MM.1S (cell line): ENCODE measurements around the gene MATN1.

Source experiments
- DNase-seq: peaks from one replicate; pipeline ENCODE4 v3.0.0-alpha.2; 2015
- H2AFZ ChIP-seq: fragments of 300-600 bp; sonication (generic); 2 replicates; pipeline ENCODE4 v1.6.0; 2016; ENCODE audit warnings: antibody characterized with exemption, low read length
- H3F3A ChIP-seq: fragments of 300-600 bp; sonication (generic); 2 replicates; pipeline ENCODE4 v1.6.1; 2016; ENCODE audit warnings: mild to moderate bottlenecking, antibody characterized with exemption, low read length, moderate library complexity, mixed read lengths; ENCODE audit not compliant: insufficient read depth
- H3K27ac ChIP-seq: fragments of 300-600 bp; sonication (generic); 2 replicates; pipeline ENCODE4 v1.5.1; 2016; ENCODE audit warnings: mild to moderate bottlenecking, low read length
- H3K27me3 ChIP-seq: fragments of 300-600 bp; sonication (generic); replicated peaks from 2 replicates; pipeline ENCODE4 v1.6.0; 2016; ENCODE audit warnings: low read length; ENCODE audit not compliant: insufficient read depth
- H3K36me3 ChIP-seq: fragments of 300-600 bp; sonication (generic); replicated peaks from 2 replicates; pipeline ENCODE4 v1.6.1; 2016; ENCODE audit warnings: mild to moderate bottlenecking, low read length, mixed read lengths; ENCODE audit not compliant: insufficient read depth
- H3K4me1 ChIP-seq: fragments of 300-600 bp; sonication (generic); 2 replicates; pipeline ENCODE4 v1.6.1; 2016; ENCODE audit warnings: low read length, mixed read lengths
- H3K4me2 ChIP-seq: fragments of 300-600 bp; sonication (generic); 2 replicates; pipeline ENCODE4 v1.6.0; 2016; ENCODE audit warnings: low read depth, low read length
- H3K4me3 ChIP-seq: fragments of 300-600 bp; sonication (generic); 2 replicates; pipeline ENCODE4 v1.5.1; 2016; ENCODE audit warnings: low read length, mixed read lengths
- H3K79me2 ChIP-seq: fragments of 300-600 bp; sonication (generic); 2 replicates; pipeline ENCODE4 v1.6.1; 2016; ENCODE audit warnings: mixed run types, low read length, mixed read lengths
- H3K9ac ChIP-seq: fragments of 300-600 bp; sonication (generic); 2 replicates; pipeline ENCODE4 v1.6.1; 2016; ENCODE audit warnings: low read length, mixed read lengths
- H3K9me2 ChIP-seq: fragments of 300-600 bp; sonication (generic); replicated peaks from 2 replicates; pipeline ENCODE4 v1.6.1; 2016; ENCODE audit warnings: mild to moderate bottlenecking, low read length, mixed read lengths; ENCODE audit not compliant: insufficient read depth
- H3K9me3 ChIP-seq: fragments of 300-600 bp; sonication (generic); replicated peaks from 2 replicates; pipeline ENCODE4 v1.6.1; 2016; ENCODE audit warnings: mild to moderate bottlenecking, low read length, mixed read lengths; ENCODE audit not compliant: insufficient read depth
- H4K20me1 ChIP-seq: fragments of 300-600 bp; sonication (generic); 2 replicates; pipeline ENCODE4 v1.6.1; 2016; ENCODE audit warnings: mild to moderate bottlenecking, low read length, moderate library complexity, mixed read lengths; ENCODE audit not compliant: insufficient read depth
- CTCF ChIP-seq: fragments of 300-600 bp; sonication (generic); IDR thresholded peaks from 2 replicates; pipeline ENCODE4 v1.5.1; 2016; ENCODE audit warnings: antibody characterized with exemption, low read length, mixed read lengths
- EZH2 ChIP-seq: fragments of 300-600 bp; sonication (generic); optimal IDR thresholded peaks from 2 replicates; pipeline ENCODE3; 2017; ENCODE audit warnings: low read depth, mild to moderate bottlenecking, antibody characterized with exemption, low read length, mixed read lengths
- EZH2phosphoT487 ChIP-seq: fragments of 300-600 bp; sonication (generic); IDR thresholded peaks from 2 replicates; pipeline ENCODE4 v1.6.1; 2018; ENCODE audit warnings: antibody characterized with exemption, low read length

The MATN1 gene

DNA sequence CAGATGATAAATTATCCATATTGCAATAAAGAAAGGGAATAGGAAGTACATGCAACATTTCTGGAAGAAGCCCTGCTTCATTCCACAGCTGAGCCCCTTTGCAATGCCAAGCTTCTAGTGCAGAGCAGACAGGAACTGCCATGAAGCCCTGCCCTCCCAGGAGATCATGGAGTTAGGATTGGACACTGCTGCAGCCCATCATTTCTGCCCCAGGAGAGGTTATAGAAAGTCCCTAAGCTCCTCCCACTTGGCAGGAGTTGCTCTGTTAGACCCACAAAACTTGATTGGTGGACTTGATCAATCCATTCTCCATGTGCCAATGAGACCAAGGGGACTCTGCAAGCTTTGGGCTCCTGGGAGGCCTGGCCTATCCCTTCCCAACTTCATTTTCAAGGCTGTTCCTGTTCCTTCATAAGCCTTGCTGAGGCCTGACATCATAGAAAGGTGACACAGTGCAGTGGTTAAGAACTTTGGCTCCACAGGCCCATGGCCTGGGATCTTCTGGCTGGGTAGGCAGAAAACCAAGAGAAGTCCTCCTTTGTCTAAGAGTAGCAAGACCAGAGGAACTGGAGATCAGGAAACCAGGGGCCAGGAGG is 35.5 kb upstream of the MATN1 start:
- no peaks in the 10 kb centered on the region for H3K9me2 ChIP-seq
- H3K27ac ChIP-seq: peak overlapping the region; percentile 25; the same call in 1 of the 2 replicates
- TF ChIP-seq EZH2phosphoT487 (no peak), EZH2 (no peak), CTCF (no peak)
- no peak overlapping the region for H3K4me3 ChIP-seq
- H3K4me1 ChIP-seq: peaks cover 61% of the 10 kb centered on the region
- 0 out of 2 replicates have a peak overlapping the region, but pooled peaks have one; percentile 90 for H3K9ac ChIP-seq
- DNase-seq: peak; percentile 68
- no peaks in the 10 kb centered on the region for H3K27me3 ChIP-seq
- no peaks in the 10 kb centered on the region for H4K20me1 ChIP-seq
- no peak overlapping the region for H2AFZ ChIP-seq
- no peaks in the 10 kb centered on the region; the same call in 1 of the 2 replicates for H3K36me3 ChIP-seq
- peak overlapping the region; percentile 94; the same call in 1 of the 2 replicates for H3K4me2 ChIP-seq
- peaks cover 54% of the 10 kb centered on the region for H3F3A ChIP-seq
- no peaks in the 10 kb centered on the region for H3K9me3 ChIP-seq
- H3K79me2 ChIP-seq: peaks cover 48% of the 10 kb centered on the region

GRCh38 chr1:30758121-30758688 is 34.8 kb upstream of the MATN1 start:
- Histone ChIP-seq H3K9ac (peak overlapping the region; percentile 90), H3K36me3 (no peaks in the 10 kb centered on the region; the same call in 1 of the 2 replicates), H3K27me3 (no peaks in the 10 kb centered on the region), H3K4me1 (peaks cover 63% of the 10 kb centered on the region), H3K27ac (peak overlapping the region; percentile 98), H3K4me3 (peak overlapping the region; percentile 77), H3K9me2 (no peaks in the 10 kb centered on the region), H3K4me2 (peak overlapping the region; percentile 94), H3K9me3 (no peaks in the 10 kb centered on the region), H2AFZ (peak overlapping the region; percentile 39; the same call in 1 of the 2 replicates), H4K20me1 (no peaks in the 10 kb centered on the region), H3K79me2 (peaks cover 55% of the 10 kb centered on the region), H3F3A (peaks cover 61% of the 10 kb centered on the region)
- TF ChIP-seq CTCF (no peak), EZH2phosphoT487 (no peak), EZH2 (no peak)
- no peak for DNase-seq

DNA sequence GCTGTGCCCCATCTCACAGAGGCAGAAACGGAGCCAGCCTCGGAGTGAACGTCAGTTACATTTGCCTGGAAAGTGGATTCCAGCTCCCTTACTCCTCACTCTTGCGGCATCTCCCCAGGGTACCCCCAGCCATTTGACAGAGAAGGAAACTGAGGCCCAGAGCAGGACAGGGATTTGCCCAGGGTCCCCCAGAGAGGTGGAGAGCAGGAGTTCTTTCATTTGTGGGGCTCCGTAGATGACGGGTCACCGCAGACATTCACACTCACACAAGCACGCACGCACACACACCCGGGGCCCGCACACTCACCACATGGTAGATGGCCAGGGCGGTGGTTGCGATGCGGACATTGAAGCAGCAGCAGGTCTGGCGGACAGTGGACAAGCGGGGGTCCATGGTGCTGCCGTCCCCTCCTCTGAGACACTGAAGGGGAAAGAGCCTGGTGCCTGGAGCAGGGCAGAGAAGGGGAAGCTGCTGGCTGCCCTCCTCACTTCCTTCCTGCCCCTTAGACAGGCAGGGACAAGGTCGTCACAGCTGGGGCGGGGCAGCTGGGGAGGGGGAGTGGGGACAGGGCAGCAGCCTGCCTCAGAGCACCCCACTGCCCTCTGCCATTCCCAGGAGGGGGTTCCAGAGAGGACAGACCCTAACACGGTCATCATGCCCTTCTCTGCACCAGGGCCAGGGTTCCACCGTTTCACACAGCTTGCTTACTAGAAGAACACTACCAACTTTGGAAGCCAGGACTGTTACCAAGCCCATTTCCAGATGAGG is 34.2 kb upstream of the MATN1 start, which contains the start of gene LAPTM5:
Gene LAPTM5 (minus strand): TSS at position 423 of the 769 bp plus-strand sequence. CDS start 29 bp downstream, at position 394.
- Histone ChIP-seq H3K4me2 (peak within 1 kb of the TSS; percentile 94), H3K79me2 (peaks cover 62% of the 10 kb centered on the region), H3K9me3 (no peaks in the 10 kb centered on the region), H3F3A (peaks cover 67% of the 10 kb centered on the region), H2AFZ (peak within 1 kb of the TSS; percentile 39; the same call in 1 of the 2 replicates), H3K4me3 (peak within 1 kb of the TSS; percentile 77), H4K20me1 (no peaks in the 10 kb centered on the region), H3K9ac (peak within 1 kb of the TSS; percentile 90), H3K36me3 (no peaks in the 10 kb centered on the region; the same call in 1 of the 2 replicates), H3K27me3 (no peaks in the 10 kb centered on the region), H3K9me2 (no peaks in the 10 kb centered on the region), H3K27ac (peak within 1 kb of the TSS; percentile 98), H3K4me1 (peaks cover 61% of the 10 kb centered on the region)
- peak; percentile 48 for DNase-seq
- TF ChIP-seq EZH2 (no peak), EZH2phosphoT487 (no peak), CTCF (no peak)
